Medulla oblongata (tissue), 1 donor: Measurements from ENCODE around the gene SETD1A.

Experiments
- DNase-seq: peaks from one replicate; pipeline ENCODE4 v3.0.0-alpha.2; 2015; ENCODE audit errors: extremely low spot score

Gene SETD1A

GRCh38 chr16:30953511-30954124 is 3.9 kb upstream of the SETD1A start:
- DNase-seq = peak; percentile 82

GRCh38 chr16:30954993-30955392 is 2.6 kb upstream of the SETD1A start:
- no peak for DNase-seq

GRCh38 chr16:30956601-30957455 is 726 bp upstream of the SETD1A start:
- DNase-seq = peak; percentile 66

GRCh38 chr16:30958175-30959079 is 873 bp downstream of the SETD1A start:
- DNase-seq = no peak

- DNase-seq = no peak
Observed at GRCh38 chr16:30961384-30961783, 3.8 kb downstream of the SETD1A start.

- DNase-seq = no peak
Observed at GRCh38 chr16:30963925-30964511, 6.5 kb downstream of the SETD1A start.

- no peak for DNase-seq
Observed at GRCh38 chr16:30964574-30965226, 7.1 kb downstream of the SETD1A start.

GRCh38 chr16:30965436-30965835 is 7.9 kb downstream of the SETD1A start:
- no peak for DNase-seq

GRCh38 chr16:30966033-30966619 is 8.6 kb downstream of the SETD1A start:
- DNase-seq = no peak

- no peak for DNase-seq
Observed at GRCh38 chr16:30967795-30968194, 10.2 kb downstream of the SETD1A start.

- DNase-seq = no peak
Observed at GRCh38 chr16:30969246-30969842, 11.8 kb downstream of the SETD1A start.

- DNase-seq = no peak
Observed at GRCh38 chr16:30971298-30971697, 13.7 kb downstream of the SETD1A start.

- no peak for DNase-seq
Observed at GRCh38 chr16:30972872-30973271, 15.3 kb downstream of the SETD1A start.

GRCh38 chr16:30974348-30974747 is 16.8 kb downstream of the SETD1A start:
- DNase-seq = no peak

GRCh38 chr16:30976486-30976885 is 18.9 kb downstream of the SETD1A start:
- DNase-seq = no peak

GRCh38 chr16:30977502-30977901 is 19.9 kb downstream of the SETD1A start:
- no peak for DNase-seq

- no peak for DNase-seq
Observed at GRCh38 chr16:30979170-30980022, 21.8 kb downstream of the SETD1A start.

- DNase-seq = no peak
Observed at GRCh38 chr16:30980023-30980371, 22.4 kb downstream of the SETD1A start.

- no peak for DNase-seq
Observed at GRCh38 chr16:30980434-30980833, 22.9 kb downstream of the SETD1A start.

- DNase-seq = no peak
Observed at GRCh38 chr16:30980959-30981358, 23.4 kb downstream of the SETD1A start.
